H1 (cell line): ENCODE results near the gene MITF. TPM values are rescaled to one million over a fixed set of nuclear protein-coding genes. Genes with fewer than 3 reads are reported as not detected.

Experiments
- CTCF ChIA-PET: fragments of 300-600 bp; sonication (Branson Sonifier 250); formaldehyde crosslinking; loops from one replicate; lab custom pipeline; 2021; ENCODE audit not compliant: partially characterized antibody; lab: Charles Lee
- POLR2A ChIA-PET: fragments of 300-600 bp; sonication (Branson Sonifier 250); formaldehyde crosslinking; loops from one replicate; lab custom pipeline; 2021; ENCODE audit warnings: inconsistent platforms; ENCODE audit not compliant: partially characterized antibody; lab: Charles Lee
- DNase-seq, 2 experiments: peaks; one replicate each; pipeline versions ENCODE4 v3.0.0 to v3.0.0-alpha.2; 2010 to 2022; ENCODE audit warnings: low spot score in 2 of 2, low read depth in 1 of 2, mixed read lengths in 1 of 2
- FAIRE-seq: peaks from 2 replicates; lab custom pipeline; 2011; peaks lifted over from hg19 to GRCh38; lab: Jason Lieb, UNC
- H2AFZ ChIP-seq: 2 replicates; pipeline ENCODE4 v1.8.1; 2012; ENCODE audit warnings: low read length, inconsistent platforms
- H2AK5ac ChIP-seq: 2 replicates; pipeline ENCODE4 v1.6.1; 2013; ENCODE audit warnings: low read depth, low read length
- H2BK120ac ChIP-seq: replicated peaks from 2 replicates; pipeline ENCODE3; 2013; ENCODE audit warnings: low read depth, low read length, inconsistent platforms
- H2BK12ac ChIP-seq: 2 replicates; pipeline ENCODE4 v1.6.1; 2013; ENCODE audit warnings: low read depth, low read length
- H2BK15ac ChIP-seq: 2 replicates; pipeline ENCODE4 v1.6.1; 2013; ENCODE audit warnings: low read length
- H2BK20ac ChIP-seq: 2 replicates; pipeline ENCODE4 v1.6.1; 2013; ENCODE audit warnings: low read length
- H2BK5ac ChIP-seq: 2 replicates; pipeline ENCODE4 v1.6.1; 2013; ENCODE audit warnings: low read depth, low read length
- H3K14ac ChIP-seq: 2 replicates; pipeline ENCODE4 v1.6.1; 2013; ENCODE audit warnings: inconsistent platforms; ENCODE audit not compliant: insufficient read length
- H3K18ac ChIP-seq: 2 replicates; pipeline ENCODE4 v1.6.1; 2013; ENCODE audit warnings: low read length; ENCODE audit errors: extremely low read depth
- H3K23ac ChIP-seq: 2 replicates; pipeline ENCODE4 v1.6.1; 2013; ENCODE audit warnings: inconsistent platforms; ENCODE audit not compliant: insufficient read length
- H3K23me2 ChIP-seq: 2 replicates; pipeline ENCODE4 v1.6.1; 2013; ENCODE audit warnings: low read depth, low read length
- H3K27ac ChIP-seq: 2 replicates; pipeline ENCODE4 v1.6.1; 2011; ENCODE audit warnings: low read depth, low read length, inconsistent platforms
- H3K27me3 ChIP-seq, 4 experiments: replicated peaks in 1 of 4; 1 replicate in 1 of 4; 2 replicates in 3 of 4; pipeline versions ENCODE4 v1.6.1 to v1.8.1; 2011 to 2013; ENCODE audit warnings: low read length in 3 of 4, mild to moderate bottlenecking in 3 of 4, inconsistent platforms in 2 of 4, mixed read lengths in 2 of 4, moderate library complexity in 1 of 4; ENCODE audit not compliant: control insufficient read depth in 3 of 4, insufficient read depth in 3 of 4; ENCODE audit errors: extremely low read depth in 1 of 4
- H3K36me3 ChIP-seq, 4 experiments: 2 replicates each; pipeline versions ENCODE4 v1.6.1 to v1.8.1; 2011 to 2013; ENCODE audit warnings: mild to moderate bottlenecking in 4 of 4, low read length in 3 of 4, moderate library complexity in 2 of 4, control low read depth in 1 of 4, inconsistent platforms in 1 of 4; ENCODE audit not compliant: insufficient read depth in 4 of 4, control insufficient read depth in 2 of 4
- H3K4ac ChIP-seq: replicated peaks from 2 replicates; pipeline ENCODE3; 2013; ENCODE audit warnings: low read length, low read depth, mixed read lengths, inconsistent platforms; ENCODE audit not compliant: insufficient read length
- H3K4me1 ChIP-seq, 4 experiments: replicated peaks in 1 of 4; 1 replicate in 1 of 4; 2 replicates in 3 of 4; pipeline versions ENCODE4 v1.6.1 to v1.8.1; 2011 to 2013; ENCODE audit warnings: low read length in 3 of 4, inconsistent platforms in 2 of 4, mixed read lengths in 1 of 4; ENCODE audit not compliant: insufficient read depth in 4 of 4, control insufficient read depth in 3 of 4
- H3K4me2 ChIP-seq, 2 experiments: 2 replicates each; pipeline versions ENCODE4 v1.6.1 to v1.8.1; 2011 to 2013; ENCODE audit warnings: low read depth in 2 of 2, low read length in 2 of 2, control low read depth in 1 of 2, inconsistent platforms in 1 of 2, mild to moderate bottlenecking in 1 of 2; ENCODE audit not compliant: insufficient read depth in 1 of 2
- H3K4me3 ChIP-seq, 4 experiments: fragments of 200-600, 300-600 bp in 1 of 4; sonication (generic), shearing (Covaris generic), sonication (Bioruptor Twin) in 1 of 4; 2 replicates each; pipeline versions ENCODE4 v1.5.1 to v1.8.1; 2011 to 2016; ENCODE audit warnings: low read length in 4 of 4, low read depth in 3 of 4, control low read depth in 2 of 4, inconsistent platforms in 2 of 4, mild to moderate bottlenecking in 2 of 4, mixed read lengths in 1 of 4, moderate library complexity in 1 of 4; ENCODE audit not compliant: insufficient read depth in 2 of 4; ENCODE audit errors: extremely low read depth in 1 of 4
- H3K56ac ChIP-seq: replicated peaks from 2 replicates; pipeline ENCODE3; 2013; ENCODE audit warnings: low read depth, mild to moderate bottlenecking, mixed read lengths, low read length, inconsistent platforms; ENCODE audit not compliant: insufficient read length
- H3K79me1 ChIP-seq: 2 replicates; pipeline ENCODE4 v1.6.1; 2013; ENCODE audit warnings: low read depth, low read length, control low read depth
- H3K79me2 ChIP-seq, 2 experiments: 2 replicates each; pipeline versions ENCODE4 v1.6.1 to v1.8.1; 2012 to 2013; ENCODE audit warnings: low read length in 2 of 2, mild to moderate bottlenecking in 2 of 2, inconsistent platforms in 1 of 2; ENCODE audit not compliant: insufficient read depth in 2 of 2, control insufficient read depth in 1 of 2
- H3K9ac ChIP-seq, 4 experiments: replicated peaks in 1 of 4; 1 replicate in 1 of 4; 2 replicates in 3 of 4; pipeline versions ENCODE4 v1.6.1 to v1.8.1; 2011 to 2013; ENCODE audit warnings: low read depth in 3 of 4, low read length in 3 of 4, control low read depth in 2 of 4, mild to moderate bottlenecking in 2 of 4, moderate library complexity in 2 of 4, inconsistent platforms in 1 of 4; ENCODE audit errors: extremely low read depth in 1 of 4
- H3K9me3 ChIP-seq, 2 experiments: 2 replicates each; pipeline versions ENCODE4 v1.6.1 to v1.8.1; 2012 to 2013; ENCODE audit warnings: mild to moderate bottlenecking in 2 of 2, moderate library complexity in 2 of 2, control low read depth in 1 of 2, inconsistent platforms in 1 of 2, low read depth in 1 of 2, low read length in 1 of 2, mixed read lengths in 1 of 2; ENCODE audit not compliant: insufficient read depth in 2 of 2
- H4K20me1 ChIP-seq, 2 experiments: replicated peaks in 1 of 2; 2 replicates each; pipeline versions ENCODE3 to v1.8.1; 2011 to 2013; ENCODE audit warnings: inconsistent platforms in 2 of 2, low read length in 2 of 2, mild to moderate bottlenecking in 1 of 2; ENCODE audit not compliant: insufficient read depth in 2 of 2, control insufficient read depth in 1 of 2
- H4K5ac ChIP-seq: 2 replicates; pipeline ENCODE4 v1.6.1; 2013; ENCODE audit warnings: low read length, low read depth, mixed read lengths, inconsistent platforms; ENCODE audit not compliant: insufficient read length
- H4K8ac ChIP-seq: 2 replicates; pipeline ENCODE4 v1.8.0; 2013; ENCODE audit warnings: mild to moderate bottlenecking, moderate library complexity, low read length, inconsistent platforms; ENCODE audit not compliant: insufficient read depth; ENCODE audit errors: extremely low read depth
- H4K91ac ChIP-seq: replicated peaks from 2 replicates; pipeline ENCODE3; 2013; ENCODE audit warnings: low read length, mixed read lengths, inconsistent platforms; ENCODE audit not compliant: insufficient read length
- FOSL1 ChIP-seq: IDR thresholded peaks from 2 replicates; pipeline ENCODE4 v1.6.1; 2011; ENCODE audit warnings: mild to moderate bottlenecking, low read depth, low read length, moderate library complexity; ENCODE audit not compliant: insufficient read depth
- WGBS, 2 experiments: shearing (Covaris generic) in 1 of 2; methylation state at CpG; one replicate each; pipeline versions ENCODE4 v1.1.6 to v1.1.7; 2013 to 2015; ENCODE audit warnings: low lambda C conversion rate in 2 of 2, mixed read lengths in 2 of 2, inconsistent platforms in 1 of 2, low coverage in 1 of 2, missing lambda C conversion rate in 1 of 2; ENCODE audit not compliant: insufficient replicate concordance in 2 of 2, insufficient coverage in 1 of 2, insufficient read length in 1 of 2; ENCODE audit errors: extremely low coverage in 1 of 2, missing lambda C conversion rate in 1 of 2; 5-methylcytosine and 5-hydroxymethylcytosine counted together
- polyA plus RNA-seq, 7 experiments: library from polyadenylated mRNA; depleted of rRNA in 3 of 7; stranded (reverse) in 5 of 7; unstranded in 2 of 7; fragments of >200 nt in 5 of 7; fragments of 200-250 nt in 2 of 7; gene quantifications; 1 replicate in 5 of 7; 2 replicates in 1 of 7; 4 replicates in 1 of 7; pipeline versions ENCODE4 v1.2.1 to v1.2.3, GENCODE V29; 2011 to 2013; ENCODE audit warnings: missing spikeins in 2 of 7, mixed read lengths in 2 of 7
- total RNA-seq: library from RNA; stranded (reverse); fragmentation: NEBNext Ultra II Directional; extraction: Animal tissue kit (Norgen Biotek cat#: 25700); gene quantifications from 2 replicates; pipeline ENCODE4 v1.2.1, GENCODE V29; 2021

MITF gene
- total and polyA plus RNA-seq, 2 of the 8 experiments (the other 6 are each of a cell fraction or from before 2014, with no cell fraction given), result 0.53 to 1.4 TPM

DNA sequence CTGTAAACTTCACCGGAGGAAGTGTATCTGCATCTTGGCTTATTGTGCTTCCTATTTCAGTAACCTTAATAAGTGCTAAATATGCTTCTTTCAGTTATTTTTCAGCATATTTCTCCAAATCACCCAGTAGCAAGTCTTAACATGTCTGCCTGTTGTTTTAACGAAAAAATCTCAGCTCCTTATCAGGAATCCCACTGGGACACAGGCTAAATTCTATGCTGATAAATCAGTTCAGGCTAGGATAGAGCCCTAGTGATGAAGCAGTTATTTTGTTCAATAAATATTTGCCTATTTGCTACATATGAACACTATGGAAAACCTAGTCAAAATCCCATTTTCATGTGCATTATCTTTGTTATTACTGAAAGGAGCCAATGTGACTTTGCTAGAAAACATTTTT is 8.2 kb upstream of the MITF start:
- Histone ChIP-seq H3K27me3 (no peaks in the 10 kb centered on the region; a peak in 2 of 7 replicates), H3K27ac (no peak overlapping the region), H3K4me3 (no peak overlapping the region), H3K79me1 (no peaks in the 10 kb centered on the region), H2BK15ac (no peak overlapping the region), H4K91ac (no peak overlapping the region), H4K8ac (no peak overlapping the region), H3K4me1 (no peaks in the 10 kb centered on the region), H3K23me2 (no peaks in the 10 kb centered on the region), H2AFZ (no peak overlapping the region), H2BK12ac (no peak overlapping the region), H3K23ac (no peak overlapping the region), H3K9me3 (no peaks in the 10 kb centered on the region), H4K5ac (no peak overlapping the region), H3K79me2 (no peaks in the 10 kb centered on the region), H2BK5ac (no peak overlapping the region), H2AK5ac (no peak overlapping the region), H3K36me3 (no peaks in the 10 kb centered on the region), H4K20me1 (no peaks in the 10 kb centered on the region), H3K18ac (no peak overlapping the region), H3K9ac (no peak overlapping the region), H3K56ac (no peak overlapping the region), H3K4ac (no peak overlapping the region), H3K4me2 (no peak overlapping the region), H3K14ac (no peak overlapping the region), H2BK20ac (no peak overlapping the region), H2BK120ac (no peak overlapping the region)
- 89% methylated on average over 2 of the region's 2 CpGs; no CpG with 5 or more reads in 1 of the 2 experiments for WGBS, 2 experiments
- no peak for TF ChIP-seq FOSL1
- DNase-seq (no peak), FAIRE-seq (no peak)
- ChIA-PET POLR2A (no interaction called here), CTCF (interaction anchor here (1.0 kb wide), 1 partner anchor 13 kb away, joined by 3 read pairs; no protein-coding TSS in a partner anchor)
